ENCODE data around the gene VPS13D.
A peak's percentile ranks its signal among the peaks of the same experiment; 100 is the strongest.

Gene VPS13D

DNA sequence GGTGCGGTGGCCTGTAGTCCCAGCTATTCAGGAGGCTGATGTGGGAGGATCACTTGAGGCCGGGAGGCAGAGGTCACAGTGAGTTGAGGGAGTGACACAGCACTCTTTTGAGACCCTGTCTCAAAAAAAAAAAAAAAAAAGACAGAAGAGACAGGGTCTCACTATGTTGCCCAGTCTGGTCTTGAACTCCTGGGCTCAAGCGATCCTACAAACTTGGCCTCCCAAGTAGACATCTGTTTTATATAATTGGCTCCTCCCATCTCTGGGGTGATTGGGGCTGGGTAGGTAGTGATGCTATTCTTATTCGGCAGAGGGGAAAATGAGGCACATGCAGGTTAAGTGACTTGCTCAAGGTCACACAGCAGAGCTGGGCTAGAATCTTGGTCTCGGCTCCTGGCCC lies 23.6 kb upstream of the VPS13D start:
- no peak for TF ChIP-seq RAD21 (IDR thresholded peaks at IDR 0.05; ENCODE audit: low read depth)
- TF ChIP-seq TEAD4 (IDR thresholded peaks at IDR 0.05) = no peak
- TF ChIP-seq EP300 (IDR thresholded peaks at IDR 0.05; ENCODE audit: borderline replicate concordance) = no peak
- no peak for TF ChIP-seq ZBTB7A (IDR thresholded peaks at IDR 0.05; ENCODE audit: low read depth)
- TF ChIP-seq, protein P1, sequence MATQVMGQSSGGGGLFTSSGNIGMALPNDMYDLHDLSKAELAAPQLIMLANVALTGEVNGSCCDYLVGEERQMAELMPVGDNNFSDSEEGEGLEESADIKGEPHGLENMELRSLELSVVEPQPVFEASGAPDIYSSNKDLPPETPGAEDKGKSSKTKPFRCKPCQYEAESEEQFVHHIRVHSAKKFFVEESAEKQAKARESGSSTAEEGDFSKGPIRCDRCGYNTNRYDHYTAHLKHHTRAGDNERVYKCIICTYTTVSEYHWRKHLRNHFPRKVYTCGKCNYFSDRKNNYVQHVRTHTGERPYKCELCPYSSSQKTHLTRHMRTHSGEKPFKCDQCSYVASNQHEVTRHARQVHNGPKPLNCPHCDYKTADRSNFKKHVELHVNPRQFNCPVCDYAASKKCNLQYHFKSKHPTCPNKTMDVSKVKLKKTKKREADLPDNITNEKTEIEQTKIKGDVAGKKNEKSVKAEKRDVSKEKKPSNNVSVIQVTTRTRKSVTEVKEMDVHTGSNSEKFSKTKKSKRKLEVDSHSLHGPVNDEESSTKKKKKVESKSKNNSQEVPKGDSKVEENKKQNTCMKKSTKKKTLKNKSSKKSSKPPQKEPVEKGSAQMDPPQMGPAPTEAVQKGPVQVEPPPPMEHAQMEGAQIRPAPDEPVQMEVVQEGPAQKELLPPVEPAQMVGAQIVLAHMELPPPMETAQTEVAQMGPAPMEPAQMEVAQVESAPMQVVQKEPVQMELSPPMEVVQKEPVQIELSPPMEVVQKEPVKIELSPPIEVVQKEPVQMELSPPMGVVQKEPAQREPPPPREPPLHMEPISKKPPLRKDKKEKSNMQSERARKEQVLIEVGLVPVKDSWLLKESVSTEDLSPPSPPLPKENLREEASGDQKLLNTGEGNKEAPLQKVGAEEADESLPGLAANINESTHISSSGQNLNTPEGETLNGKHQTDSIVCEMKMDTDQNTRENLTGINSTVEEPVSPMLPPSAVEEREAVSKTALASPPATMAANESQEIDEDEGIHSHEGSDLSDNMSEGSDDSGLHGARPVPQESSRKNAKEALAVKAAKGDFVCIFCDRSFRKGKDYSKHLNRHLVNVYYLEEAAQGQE (IDR thresholded peaks at IDR 0.05; ENCODE audit: low read depth) = no peak
- TF ChIP-seq TCF12 (IDR thresholded peaks at IDR 0.05; ENCODE audit: low read depth) = no peak
- TF ChIP-seq NFIC (IDR thresholded peaks at IDR 0.05) = no peak
- TF ChIP-seq MAX (IDR thresholded peaks at IDR 0.05) = no peak
- no peak for TF ChIP-seq CEBPB (IDR thresholded peaks at IDR 0.05)
- no peak for TF ChIP-seq YY1 (IDR thresholded peaks at IDR 0.05; ENCODE audit: low read depth)
- no peak for TF ChIP-seq CREB1 (IDR thresholded peaks at IDR 0.05; ENCODE audit: low read depth)
- TF ChIP-seq USF1 (IDR thresholded peaks at IDR 0.05) = no peak

DNA sequence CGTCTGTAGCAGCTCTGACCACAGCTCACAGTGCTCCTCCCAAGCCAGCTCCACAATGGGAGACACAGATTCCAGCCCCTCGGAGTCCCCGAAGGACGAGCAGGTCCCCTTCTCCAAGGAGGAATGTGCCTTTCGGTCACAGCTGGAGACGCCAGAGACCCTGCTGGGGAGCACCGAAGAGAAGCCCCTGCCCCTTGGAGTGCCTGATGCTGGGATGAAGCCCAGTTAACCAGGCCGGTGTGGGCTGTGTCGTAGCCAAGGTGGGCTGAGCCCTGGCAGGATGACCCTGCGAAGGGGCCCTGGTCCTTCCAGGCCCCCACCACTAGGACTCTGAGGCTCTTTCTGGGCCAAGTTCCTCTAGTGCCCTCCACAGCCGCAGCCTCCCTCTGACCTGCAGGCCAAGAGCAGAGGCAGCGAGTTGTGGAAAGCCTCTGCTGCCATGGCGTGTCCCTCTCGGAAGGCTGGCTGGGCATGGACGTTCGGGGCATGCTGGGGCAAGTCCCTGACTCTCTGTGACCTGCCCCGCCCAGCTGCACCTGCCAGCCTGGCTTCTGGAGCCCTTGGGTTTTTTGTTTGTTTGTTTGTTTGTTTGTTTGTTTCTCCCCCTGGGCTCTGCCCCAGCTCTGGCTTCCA lies 22.9 kb upstream of the VPS13D start:
- TF ChIP-seq YY1 (IDR thresholded peaks at IDR 0.05; ENCODE audit: low read depth) (no peak), TEAD4 (IDR thresholded peaks at IDR 0.05) (no peak), ZBTB7A (IDR thresholded peaks at IDR 0.05; ENCODE audit: low read depth) (no peak)

DNA sequence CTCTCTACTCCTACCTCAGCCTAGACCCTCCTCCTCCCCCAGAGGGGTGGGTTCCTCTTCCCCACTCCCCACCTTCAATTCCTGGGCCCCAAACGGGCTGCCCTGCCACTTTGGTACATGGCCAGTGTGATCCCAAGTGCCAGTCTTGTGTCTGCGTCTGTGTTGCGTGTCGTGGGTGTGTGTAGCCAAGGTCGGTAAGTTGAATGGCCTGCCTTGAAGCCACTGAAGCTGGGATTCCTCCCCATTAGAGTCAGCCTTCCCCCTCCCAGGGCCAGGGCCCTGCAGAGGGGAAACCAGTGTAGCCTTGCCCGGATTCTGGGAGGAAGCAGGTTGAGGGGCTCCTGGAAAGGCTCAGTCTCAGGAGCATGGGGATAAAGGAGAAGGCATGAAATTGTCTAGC lies 21.6 kb upstream of the VPS13D start:
- TF ChIP-seq YY1 (IDR thresholded peaks at IDR 0.05; ENCODE audit: low read depth) (no peak), MAX (IDR thresholded peaks at IDR 0.05) (no peak), TEAD4 (IDR thresholded peaks at IDR 0.05) (no peak), ZBTB7A (IDR thresholded peaks at IDR 0.05; ENCODE audit: low read depth) (no peak)

GRCh38 chr1:12208764-12209494 lies 20.9 kb upstream of the VPS13D start:
- TF ChIP-seq RAD21 (IDR thresholded peaks at IDR 0.05; ENCODE audit: low read depth) = peak; percentile 100
- peak; percentile 42; the same call in 1 of the 2 replicates for TF ChIP-seq NFIC (IDR thresholded peaks at IDR 0.05)
- TF ChIP-seq TAF1 (IDR thresholded peaks at IDR 0.05; ENCODE audit: low read depth) = no peak

DNA sequence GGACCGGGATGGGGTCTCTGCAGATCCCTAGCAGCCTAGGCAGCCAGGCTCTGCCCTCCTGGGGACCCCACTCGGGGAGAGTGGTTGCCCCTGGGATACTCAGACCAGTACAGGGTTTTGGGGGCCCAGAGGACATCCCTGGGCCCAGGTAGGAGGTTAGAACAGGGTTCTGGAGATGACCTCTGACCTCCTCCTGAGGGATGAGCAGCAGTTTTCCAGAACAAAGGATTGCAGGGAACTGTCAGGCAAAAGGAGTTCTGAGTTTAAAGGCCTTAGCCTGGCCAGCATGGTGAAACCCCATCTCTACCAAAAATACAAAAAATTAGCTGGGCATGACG lies 20.4 kb upstream of the VPS13D start:
- 0 out of 2 replicates have a peak, but pooled peaks have one; percentile 6 for TF ChIP-seq NFIC (IDR thresholded peaks at IDR 0.05)
- no peak for TF ChIP-seq TAF1 (IDR thresholded peaks at IDR 0.05; ENCODE audit: low read depth)

DNA sequence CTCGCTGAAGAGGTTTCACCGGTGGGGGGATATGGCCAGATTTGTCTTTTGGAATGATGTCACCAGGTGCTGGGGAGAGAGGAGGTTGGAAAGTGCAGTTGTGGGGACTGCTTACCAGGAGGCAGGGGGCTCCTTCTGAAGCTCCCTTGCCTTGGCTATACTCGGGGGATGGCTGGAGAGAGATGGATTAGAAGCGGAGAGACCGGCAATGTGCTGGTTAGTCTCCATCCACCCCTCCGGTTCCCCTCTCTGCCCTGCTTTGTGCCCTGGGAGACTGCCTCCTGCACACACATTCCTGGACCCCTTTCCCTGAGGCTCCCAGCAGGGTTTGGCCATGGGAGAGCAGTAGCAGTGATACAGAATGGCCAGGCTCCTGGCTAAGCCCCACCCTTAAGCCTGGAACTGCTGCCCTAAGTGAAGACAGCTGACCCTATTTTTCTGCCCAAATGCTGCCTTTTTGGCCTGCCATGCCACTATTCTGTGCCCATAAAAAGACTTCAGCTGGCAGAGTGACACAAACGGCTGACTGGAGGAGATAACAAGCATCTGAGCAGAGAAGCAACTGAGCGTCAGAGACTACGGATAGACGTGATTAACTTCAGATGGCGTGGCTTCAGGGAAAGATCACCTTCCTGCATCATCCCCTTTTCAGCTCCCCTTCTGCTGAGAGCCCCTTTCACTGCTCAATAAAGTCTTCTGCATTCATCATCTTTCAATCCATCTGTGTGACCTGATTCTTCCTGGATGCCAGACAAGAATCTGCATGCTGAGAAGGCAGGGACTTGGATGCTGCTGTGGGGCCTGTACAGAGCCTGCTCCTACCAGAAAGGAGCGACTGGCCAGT lies 14.5 kb upstream of the VPS13D start:
- TF ChIP-seq YY1 (IDR thresholded peaks at IDR 0.05; ENCODE audit: low read depth) = no peak
- no peak for TF ChIP-seq ZBTB7A (IDR thresholded peaks at IDR 0.05; ENCODE audit: low read depth)
- no peak for TF ChIP-seq RAD21 (IDR thresholded peaks at IDR 0.05; ENCODE audit: low read depth)
- no peak for TF ChIP-seq NFIC (IDR thresholded peaks at IDR 0.05)
- no peak for TF ChIP-seq TCF12 (IDR thresholded peaks at IDR 0.05; ENCODE audit: low read depth)

DNA sequence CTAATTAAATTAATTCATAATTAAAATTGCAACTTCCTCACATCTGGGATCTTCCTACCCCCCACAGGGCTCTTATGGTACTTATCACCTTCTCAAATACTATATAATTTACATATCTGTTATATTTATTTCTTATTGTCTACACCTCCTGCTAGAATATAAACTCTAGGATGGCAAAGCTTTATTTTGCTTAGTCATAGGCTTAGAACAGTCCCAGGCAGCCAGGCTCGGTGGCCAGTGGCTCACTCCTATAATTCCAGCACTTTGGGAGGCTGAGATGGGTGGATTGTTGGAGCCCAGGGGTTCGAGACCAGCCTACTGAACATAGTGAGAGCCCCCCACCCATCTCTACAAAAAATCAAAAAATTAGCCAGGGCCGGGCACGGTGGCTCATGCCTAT lies 10.0 kb upstream of the VPS13D start:
- TF ChIP-seq EGR1 (IDR thresholded peaks at IDR 0.05) (no peak), YY1 (IDR thresholded peaks at IDR 0.05; ENCODE audit: low read depth) (no peak), TAF1 (IDR thresholded peaks at IDR 0.05; ENCODE audit: low read depth) (no peak), TEAD4 (IDR thresholded peaks at IDR 0.05) (no peak), CREB1 (IDR thresholded peaks at IDR 0.05; ENCODE audit: low read depth) (no peak), NFIC (IDR thresholded peaks at IDR 0.05) (no peak), MAX (IDR thresholded peaks at IDR 0.05) (no peak), USF1 (IDR thresholded peaks at IDR 0.05) (no peak), ZBTB7A (IDR thresholded peaks at IDR 0.05; ENCODE audit: low read depth) (no peak), EP300 (IDR thresholded peaks at IDR 0.05; ENCODE audit: borderline replicate concordance) (no peak), FOXM1 (IDR thresholded peaks at IDR 0.05; ENCODE audit: borderline replicate concordance, low read depth) (no peak)
- TF ChIP-seq, protein P1 (IDR thresholded peaks at IDR 0.05; ENCODE audit: low read depth) = no peak
